GM21360 (cell line): Measurements from ENCODE around the gene EIPR1.
"Not testable (repeated sequence)": the region's sequence is repeated elsewhere in the genome, so short reads cannot be mapped to it uniquely, and the experiment has no call there.

ENCODE experiments used
- ATAC-seq: cut with Tn5 transposase; IDR thresholded peaks from one replicate; pipeline ENCODE4 v1.9.1; 2021; ENCODE audit warnings: mild to moderate bottlenecking, moderate library complexity; ENCODE audit not compliant: unreplicated experiment

Gene EIPR1

GRCh38 chr2:3182848-3183247 lies 194.8 kb downstream of the EIPR1 start:
- ATAC-seq, result no peak

- no peak for ATAC-seq
Observed at GRCh38 chr2:3181416-3182010, 196.1 kb downstream of the EIPR1 start.

GRCh38 chr2:3180909-3181221 lies 196.8 kb downstream of the EIPR1 start:
- ATAC-seq, result not testable (repeated sequence)

- ATAC-seq, result no peak
Observed at GRCh38 chr2:3180082-3180908, 197.3 kb downstream of the EIPR1 start.

GRCh38 chr2:3179626-3180025 lies 198.0 kb downstream of the EIPR1 start:
- ATAC-seq, result no peak

GRCh38 chr2:3179208-3179607 lies 198.4 kb downstream of the EIPR1 start:
- no peak for ATAC-seq

- ATAC-seq, result no peak
Observed at GRCh38 chr2:3178578-3179031, 199.0 kb downstream of the EIPR1 start.

- ATAC-seq, result no peak
Observed at GRCh38 chr2:3177891-3178577, 199.6 kb downstream of the EIPR1 start.

GRCh38 chr2:3176869-3177255 lies 200.8 kb downstream of the EIPR1 start:
- no peak for ATAC-seq

- no peak for ATAC-seq
Observed at GRCh38 chr2:3176071-3176868, 201.3 kb downstream of the EIPR1 start.

GRCh38 chr2:3175568-3175955 lies 202.1 kb downstream of the EIPR1 start:
- ATAC-seq, result no peak

- no peak for ATAC-seq
Observed at GRCh38 chr2:3174626-3175567, 202.7 kb downstream of the EIPR1 start.

- no peak for ATAC-seq
Observed at GRCh38 chr2:3173031-3173430, 204.6 kb downstream of the EIPR1 start.

GRCh38 chr2:3172265-3172935 lies 205.2 kb downstream of the EIPR1 start:
- ATAC-seq, result no peak

GRCh38 chr2:3171564-3172264 lies 205.9 kb downstream of the EIPR1 start:
- ATAC-seq, result no peak

GRCh38 chr2:3170792-3171455 lies 206.7 kb downstream of the EIPR1 start:
- no peak for ATAC-seq

GRCh38 chr2:3169106-3169870 lies 208.3 kb downstream of the EIPR1 start:
- no peak for ATAC-seq
